ENCODE results near the gene EMP3. TPM values are rescaled to one million over a fixed set of nuclear protein-coding genes. Genes with fewer than 3 reads are reported as not detected.

The EMP3 gene
- total and polyA plus RNA-seq, 2 of the 13 experiments (the other 11 are each of a cell fraction or from before 2014, with no cell fraction given), result 2.2 to 7.8 TPM

DNA sequence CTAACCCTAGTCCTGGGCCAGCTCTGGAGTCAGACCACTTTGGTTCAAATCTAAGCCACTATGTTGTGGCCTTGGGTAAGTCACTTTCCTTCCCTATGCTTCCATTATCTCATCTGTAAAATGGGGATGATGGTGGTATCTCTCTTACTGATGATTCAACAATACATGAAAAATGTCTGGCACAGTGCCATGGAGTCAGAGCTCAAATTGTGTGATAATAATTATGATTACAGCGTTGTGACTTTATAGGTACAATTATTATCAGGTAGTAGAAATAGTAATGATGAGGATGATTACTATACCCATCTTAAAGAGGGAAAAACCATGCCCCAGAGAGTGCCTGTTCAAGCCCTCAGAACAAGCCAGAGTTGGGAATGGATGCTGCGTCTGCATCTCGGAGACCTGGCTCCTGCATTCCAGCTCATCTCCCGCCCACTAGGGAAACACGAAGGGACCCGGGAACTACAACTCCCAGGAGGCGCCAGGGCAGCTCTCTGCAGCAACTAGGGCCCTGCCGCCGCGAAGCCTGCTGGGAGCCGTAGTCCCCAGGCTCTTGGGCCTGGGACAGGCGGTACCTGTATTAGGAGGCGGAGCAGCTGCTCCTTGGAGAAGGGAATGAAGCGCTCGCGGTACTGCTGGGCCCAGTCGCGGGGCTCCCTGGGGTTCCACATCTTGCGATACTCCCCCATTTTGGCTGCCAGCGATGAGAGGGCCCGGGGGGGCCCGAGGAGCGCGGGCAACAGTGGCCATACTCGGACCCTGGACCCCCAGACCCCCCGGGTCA lies 37.6 kb downstream of the EMP3 start (continued):
- TF ChIP-seq PRPF4 (IDR thresholded peaks at IDR 0.05; ENCODE audit: low read depth, low read length, poor library complexity, severe bottlenecking) (no peak), FOSL2 (CRISPR knock-in tag; IDR thresholded peaks at IDR 0.05) (peak; percentile 18; the same call in 1 of the 2 replicates), ZNF766 (CRISPR knock-in tag; IDR thresholded peaks at IDR 0.05; ENCODE audit: borderline replicate concordance) (no peak), FOXK2 (IDR thresholded peaks at IDR 0.05) (no peak), THYN1 (CRISPR knock-in tag; IDR thresholded peaks at IDR 0.05; ENCODE audit: borderline replicate concordance, low read depth) (no peak), DMAP1 (CRISPR knock-in tag; IDR thresholded peaks at IDR 0.05) (no peak; the same call in 1 of the 2 replicates), PHF21A (CRISPR knock-in tag; IDR thresholded peaks at IDR 0.05) (no peak), ZNF761 (CRISPR knock-in tag; conservative IDR thresholded peaks at IDR 0.05) (no peak), ZNF160 (CRISPR knock-in tag; IDR thresholded peaks at IDR 0.05) (no peak), SP5 (CRISPR knock-in tag; IDR thresholded peaks at IDR 0.05; ENCODE audit: borderline replicate concordance, low read depth) (peak; percentile 82), ZFP36 (IDR thresholded peaks at IDR 0.05; ENCODE audit: borderline replicate concordance, low read depth, low read length, partially characterized antibody) (no peak), JUNB (CRISPR knock-in tag; IDR thresholded peaks at IDR 0.05; ENCODE audit: borderline replicate concordance) (no peak), PHF8 (CRISPR knock-in tag; IDR thresholded peaks at IDR 0.05) (peak; percentile 59)
- TF ChIP-seq, protein P1, sequence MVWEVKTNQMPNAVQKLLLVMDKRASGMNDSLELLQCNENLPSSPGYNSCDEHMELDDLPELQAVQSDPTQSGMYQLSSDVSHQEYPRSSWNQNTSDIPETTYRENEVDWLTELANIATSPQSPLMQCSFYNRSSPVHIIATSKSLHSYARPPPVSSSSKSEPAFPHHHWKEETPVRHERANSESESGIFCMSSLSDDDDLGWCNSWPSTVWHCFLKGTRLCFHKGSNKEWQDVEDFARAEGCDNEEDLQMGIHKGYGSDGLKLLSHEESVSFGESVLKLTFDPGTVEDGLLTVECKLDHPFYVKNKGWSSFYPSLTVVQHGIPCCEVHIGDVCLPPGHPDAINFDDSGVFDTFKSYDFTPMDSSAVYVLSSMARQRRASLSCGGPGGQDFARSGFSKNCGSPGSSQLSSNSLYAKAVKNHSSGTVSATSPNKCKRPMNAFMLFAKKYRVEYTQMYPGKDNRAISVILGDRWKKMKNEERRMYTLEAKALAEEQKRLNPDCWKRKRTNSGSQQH (CRISPR knock-in tag; IDR thresholded peaks at IDR 0.05; ENCODE audit: low read depth), result no peak
- TF ChIP-seq, protein P2, sequence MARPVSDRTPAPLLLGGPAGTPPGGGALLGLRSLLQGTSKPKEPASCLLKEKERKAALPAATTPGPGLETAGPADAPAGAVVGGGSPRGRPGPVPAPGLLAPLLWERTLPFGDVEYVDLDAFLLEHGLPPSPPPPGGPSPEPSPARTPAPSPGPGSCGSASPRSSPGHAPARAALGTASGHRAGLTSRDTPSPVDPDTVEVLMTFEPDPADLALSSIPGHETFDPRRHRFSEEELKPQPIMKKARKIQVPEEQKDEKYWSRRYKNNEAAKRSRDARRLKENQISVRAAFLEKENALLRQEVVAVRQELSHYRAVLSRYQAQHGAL (CRISPR knock-in tag; IDR thresholded peaks at IDR 0.05; ENCODE audit: not compliant biosample characterization), result no peak
- TF ChIP-seq, protein P3, sequence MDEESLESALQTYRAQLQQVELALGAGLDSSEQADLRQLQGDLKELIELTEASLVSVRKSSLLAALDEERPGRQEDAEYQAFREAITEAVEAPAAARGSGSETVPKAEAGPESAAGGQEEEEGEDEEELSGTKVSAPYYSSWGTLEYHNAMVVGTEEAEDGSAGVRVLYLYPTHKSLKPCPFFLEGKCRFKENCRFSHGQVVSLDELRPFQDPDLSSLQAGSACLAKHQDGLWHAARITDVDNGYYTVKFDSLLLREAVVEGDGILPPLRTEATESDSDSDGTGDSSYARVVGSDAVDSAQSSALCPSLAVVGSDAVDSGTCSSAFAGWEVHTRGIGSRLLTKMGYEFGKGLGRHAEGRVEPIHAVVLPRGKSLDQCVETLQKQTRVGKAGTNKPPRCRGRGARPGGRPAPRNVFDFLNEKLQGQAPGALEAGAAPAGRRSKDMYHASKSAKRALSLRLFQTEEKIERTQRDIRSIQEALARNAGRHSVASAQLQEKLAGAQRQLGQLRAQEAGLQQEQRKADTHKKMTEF (CRISPR knock-in tag; IDR thresholded peaks at IDR 0.05), result peak; percentile 58; the same call in 1 of the 2 replicates
- TF ChIP-seq, protein P4, sequence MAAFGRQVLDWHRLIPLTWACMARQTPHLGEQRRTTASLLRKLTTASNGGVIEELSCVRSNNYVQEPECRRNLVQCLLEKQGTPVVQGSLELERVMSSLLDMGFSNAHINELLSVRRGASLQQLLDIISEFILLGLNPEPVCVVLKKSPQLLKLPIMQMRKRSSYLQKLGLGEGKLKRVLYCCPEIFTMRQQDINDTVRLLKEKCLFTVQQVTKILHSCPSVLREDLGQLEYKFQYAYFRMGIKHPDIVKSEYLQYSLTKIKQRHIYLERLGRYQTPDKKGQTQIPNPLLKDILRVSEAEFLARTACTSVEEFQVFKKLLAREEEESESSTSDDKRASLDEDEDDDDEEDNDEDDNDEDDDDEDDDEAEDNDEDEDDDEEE (CRISPR knock-in tag; IDR thresholded peaks at IDR 0.05), result no peak
- TF ChIP-seq, protein P5, sequence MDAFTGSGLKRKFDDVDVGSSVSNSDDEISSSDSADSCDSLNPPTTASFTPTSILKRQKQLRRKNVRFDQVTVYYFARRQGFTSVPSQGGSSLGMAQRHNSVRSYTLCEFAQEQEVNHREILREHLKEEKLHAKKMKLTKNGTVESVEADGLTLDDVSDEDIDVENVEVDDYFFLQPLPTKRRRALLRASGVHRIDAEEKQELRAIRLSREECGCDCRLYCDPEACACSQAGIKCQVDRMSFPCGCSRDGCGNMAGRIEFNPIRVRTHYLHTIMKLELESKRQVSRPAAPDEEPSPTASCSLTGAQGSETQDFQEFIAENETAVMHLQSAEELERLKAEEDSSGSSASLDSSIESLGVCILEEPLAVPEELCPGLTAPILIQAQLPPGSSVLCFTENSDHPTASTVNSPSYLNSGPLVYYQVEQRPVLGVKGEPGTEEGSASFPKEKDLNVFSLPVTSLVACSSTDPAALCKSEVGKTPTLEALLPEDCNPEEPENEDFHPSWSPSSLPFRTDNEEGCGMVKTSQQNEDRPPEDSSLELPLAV (CRISPR knock-in tag; conservative IDR thresholded peaks at IDR 0.05; ENCODE audit: low read depth), result no peak
- TF ChIP-seq, protein P6, sequence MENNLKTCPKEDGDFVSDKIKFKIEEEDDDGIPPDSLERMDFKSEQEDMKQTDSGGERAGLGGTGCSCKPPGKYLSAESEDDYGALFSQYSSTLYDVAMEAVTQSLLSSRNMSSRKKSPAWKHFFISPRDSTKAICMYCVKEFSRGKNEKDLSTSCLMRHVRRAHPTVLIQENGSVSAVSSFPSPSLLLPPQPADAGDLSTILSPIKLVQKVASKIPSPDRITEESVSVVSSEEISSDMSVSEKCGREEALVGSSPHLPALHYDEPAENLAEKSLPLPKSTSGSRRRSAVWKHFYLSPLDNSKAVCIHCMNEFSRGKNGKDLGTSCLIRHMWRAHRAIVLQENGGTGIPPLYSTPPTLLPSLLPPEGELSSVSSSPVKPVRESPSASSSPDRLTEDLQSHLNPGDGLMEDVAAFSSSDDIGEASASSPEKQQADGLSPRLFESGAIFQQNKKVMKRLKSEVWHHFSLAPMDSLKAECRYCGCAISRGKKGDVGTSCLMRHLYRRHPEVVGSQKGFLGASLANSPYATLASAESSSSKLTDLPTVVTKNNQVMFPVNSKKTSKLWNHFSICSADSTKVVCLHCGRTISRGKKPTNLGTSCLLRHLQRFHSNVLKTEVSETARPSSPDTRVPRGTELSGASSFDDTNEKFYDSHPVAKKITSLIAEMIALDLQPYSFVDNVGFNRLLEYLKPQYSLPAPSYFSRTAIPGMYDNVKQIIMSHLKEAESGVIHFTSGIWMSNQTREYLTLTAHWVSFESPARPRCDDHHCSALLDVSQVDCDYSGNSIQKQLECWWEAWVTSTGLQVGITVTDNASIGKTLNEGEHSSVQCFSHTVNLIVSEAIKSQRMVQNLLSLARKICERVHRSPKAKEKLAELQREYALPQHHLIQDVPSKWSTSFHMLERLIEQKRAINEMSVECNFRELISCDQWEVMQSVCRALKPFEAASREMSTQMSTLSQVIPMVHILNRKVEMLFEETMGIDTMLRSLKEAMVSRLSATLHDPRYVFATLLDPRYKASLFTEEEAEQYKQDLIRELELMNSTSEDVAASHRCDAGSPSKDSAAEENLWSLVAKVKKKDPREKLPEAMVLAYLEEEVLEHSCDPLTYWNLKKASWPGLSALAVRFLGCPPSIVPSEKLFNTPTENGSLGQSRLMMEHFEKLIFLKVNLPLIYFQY (CRISPR knock-in tag; IDR thresholded peaks at IDR 0.05; ENCODE audit: borderline replicate concordance), result peak; percentile 74
